WTC11 (cell line): Measurements from ENCODE around the gene DGKZ.

Source experiments
- NR3C1 ChIP-seq: sonication (generic); formaldehyde crosslinking; conservative IDR thresholded peaks from 2 replicates; pipeline ENCODE4 v1.8.1; 2023; ENCODE audit warnings: low read depth, mild to moderate bottlenecking, missing genetic modification reagents
- TF ChIP-seq, protein P1 (sequence below): sonication (generic); formaldehyde crosslinking; IDR thresholded peaks from 2 replicates; pipeline ENCODE4 v1.8.1; 2023; ENCODE audit warnings: mild to moderate bottlenecking, moderate library complexity, missing genetic modification reagents

DNA sequence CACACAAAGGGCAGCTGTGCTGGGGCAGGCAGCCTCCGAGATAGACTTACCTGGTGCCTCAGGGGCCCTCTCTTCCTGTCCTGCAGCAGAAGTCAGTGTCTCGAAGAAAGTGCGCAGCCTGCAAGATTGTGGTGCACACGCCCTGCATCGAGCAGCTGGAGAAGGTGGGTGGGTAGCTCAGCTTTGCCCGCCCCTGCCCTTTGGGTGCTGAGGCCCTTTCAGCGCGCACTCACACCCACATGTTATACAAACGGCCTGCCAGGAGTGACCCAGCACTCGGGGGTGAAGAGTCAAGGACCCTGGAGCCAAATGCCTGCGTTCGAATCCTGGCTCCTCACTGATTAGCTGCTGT is 20.6 kb downstream of the DGKZ start:
- TF ChIP-seq, protein P1, sequence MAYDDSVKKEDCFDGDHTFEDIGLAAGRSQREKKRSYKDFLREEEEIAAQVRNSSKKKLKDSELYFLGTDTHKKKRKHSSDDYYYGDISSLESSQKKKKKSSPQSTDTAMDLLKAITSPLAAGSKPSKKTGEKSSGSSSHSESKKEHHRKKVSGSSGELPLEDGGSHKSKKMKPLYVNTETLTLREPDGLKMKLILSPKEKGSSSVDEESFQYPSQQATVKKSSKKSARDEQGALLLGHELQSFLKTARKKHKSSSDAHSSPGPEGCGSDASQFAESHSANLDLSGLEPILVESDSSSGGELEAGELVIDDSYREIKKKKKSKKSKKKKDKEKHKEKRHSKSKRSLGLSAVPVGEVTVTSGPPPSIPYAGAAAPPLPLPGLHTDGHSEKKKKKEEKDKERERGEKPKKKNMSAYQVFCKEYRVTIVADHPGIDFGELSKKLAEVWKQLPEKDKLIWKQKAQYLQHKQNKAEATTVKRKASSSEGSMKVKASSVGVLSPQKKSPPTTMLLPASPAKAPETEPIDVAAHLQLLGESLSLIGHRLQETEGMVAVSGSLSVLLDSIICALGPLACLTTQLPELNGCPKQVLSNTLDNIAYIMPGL: no peak
- TF ChIP-seq NR3C1: no peak
